HepG2 (cell line): ENCODE results near the gene FAM222A.

ENCODE experiments used
- CEBPB ChIP-seq: IDR thresholded peaks from 2 replicates; pipeline ENCODE4 v1.6.1; 2011; ENCODE audit warnings: low read depth, low read length, improper control_type of control experiment, borderline replicate concordance
- IRF2 ChIP-seq: IDR thresholded peaks from 2 replicates; pipeline ENCODE4 v1.6.1; 2018; ENCODE audit warnings: missing genetic modification reagents, missing compliant biosample characterization
- USF2 ChIP-seq, 2 experiments: sonication (generic) in 1 of 2; formaldehyde crosslinking in 1 of 2; IDR thresholded peaks; 2 replicates each; pipeline versions ENCODE4 v1.5.1 to v1.6.1; 2011 to 2020; ENCODE audit warnings: borderline replicate concordance in 1 of 2, low read depth in 1 of 2, low read length in 1 of 2, mild to moderate bottlenecking in 1 of 2, missing genetic modification reagents in 1 of 2, moderate library complexity in 1 of 2
- ZNF207 ChIP-seq: fragments of 450-650 bp; IDR thresholded peaks from 2 replicates; pipeline ENCODE4 v1.6.1; 2016; ENCODE audit warnings: antibody characterized with exemption, borderline replicate concordance

GRCh38 chr12:109673379-109673778, 40.2 kb upstream of the FAM222A start:
- TF ChIP-seq USF2 (IDR thresholded peaks at IDR 0.05; ENCODE audit: low read depth, low read length) (no peak), USF2 (CRISPR knock-in tag; IDR thresholded peaks at IDR 0.05; ENCODE audit: borderline replicate concordance) (no peak), ZNF207 (no peak), IRF2 (no peak), CEBPB (no peak)
